GM19463 (cell line): ENCODE measurements around the gene IQGAP1.
"Not testable (repeated sequence)": the region's sequence is repeated elsewhere in the genome, so short reads cannot be mapped to it uniquely, and the experiment has no call there.

Experiments used
- ATAC-seq: cut with Tn5 transposase; IDR thresholded peaks from one replicate; pipeline ENCODE4 v1.9.1; 2021; ENCODE audit warnings: mild to moderate bottlenecking, moderate library complexity; ENCODE audit not compliant: unreplicated experiment

IQGAP1 gene

GRCh38 chr15:90387534-90388461 is at the start of gene IQGAP1:
Gene IQGAP1 (plus strand): TSS chr15:90388242. CDS start chr15:90388342, 100 bp downstream.
- peak; percentile 91 for ATAC-seq

GRCh38 chr15:90338532-90338931 is 49.5 kb upstream of the IQGAP1 start:
- no peak for ATAC-seq

- no peak for ATAC-seq
Observed at GRCh38 chr15:90340345-90340744, 47.7 kb upstream of the IQGAP1 start.

DNA sequence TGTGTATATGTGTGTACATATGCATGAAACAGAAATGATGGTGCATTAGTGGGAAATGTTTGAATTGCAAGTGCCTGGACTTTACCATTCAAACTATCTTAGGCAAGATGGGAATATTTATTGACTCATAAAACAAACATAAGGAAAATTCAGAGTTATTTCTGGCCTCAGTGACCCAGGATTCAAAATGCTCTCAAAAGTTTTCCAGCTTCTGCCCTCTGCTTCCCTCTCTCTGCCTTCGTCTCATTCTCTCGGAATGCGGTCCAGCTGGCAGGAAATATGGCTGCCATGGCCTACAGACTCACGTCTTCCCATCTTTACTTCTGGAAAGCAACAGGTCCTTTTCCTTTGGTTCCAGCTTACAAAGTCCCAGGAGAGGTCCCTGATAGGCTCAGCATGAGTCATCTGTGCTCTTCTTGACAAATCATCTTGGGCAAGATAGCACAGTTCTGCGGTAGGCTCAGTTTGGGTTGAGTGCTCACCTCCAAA is 44.7 kb upstream of the IQGAP1 start:
- no peak for ATAC-seq

GRCh38 chr15:90344662-90345061 is 43.4 kb upstream of the IQGAP1 start:
- ATAC-seq, result no peak

GRCh38 chr15:90345857-90346256 is 42.2 kb upstream of the IQGAP1 start:
- no peak for ATAC-seq

DNA sequence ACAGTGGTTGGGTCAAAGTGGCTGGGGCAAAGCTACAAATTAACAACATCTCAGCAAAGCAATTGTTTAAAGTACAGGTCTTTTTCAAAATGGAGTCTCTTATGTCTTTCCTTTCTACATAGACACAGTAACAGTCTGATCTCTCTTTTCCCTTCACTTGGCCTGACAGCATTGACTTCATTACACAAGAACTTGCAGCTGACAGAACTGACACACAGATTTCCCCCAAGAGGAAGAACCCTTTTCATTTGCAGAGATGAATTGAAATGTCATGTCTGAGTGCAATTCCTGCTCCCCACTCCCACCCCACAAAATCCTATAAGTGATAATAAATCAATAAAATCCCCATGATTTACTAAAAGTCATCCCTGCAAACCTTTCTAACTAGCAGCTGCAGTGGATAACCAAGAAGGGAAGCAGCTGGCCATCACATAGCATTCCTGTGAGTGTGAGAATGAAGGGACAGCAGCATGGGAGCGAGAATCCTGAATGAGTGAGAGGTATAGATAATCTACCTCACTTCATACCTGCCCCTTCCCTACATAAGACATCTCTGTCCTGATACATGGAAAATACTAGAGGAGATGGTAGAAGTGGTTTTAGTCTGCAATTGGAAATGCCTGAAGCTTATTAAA is 40.5 kb upstream of the IQGAP1 start:
- not testable (repeated sequence) for ATAC-seq

DNA sequence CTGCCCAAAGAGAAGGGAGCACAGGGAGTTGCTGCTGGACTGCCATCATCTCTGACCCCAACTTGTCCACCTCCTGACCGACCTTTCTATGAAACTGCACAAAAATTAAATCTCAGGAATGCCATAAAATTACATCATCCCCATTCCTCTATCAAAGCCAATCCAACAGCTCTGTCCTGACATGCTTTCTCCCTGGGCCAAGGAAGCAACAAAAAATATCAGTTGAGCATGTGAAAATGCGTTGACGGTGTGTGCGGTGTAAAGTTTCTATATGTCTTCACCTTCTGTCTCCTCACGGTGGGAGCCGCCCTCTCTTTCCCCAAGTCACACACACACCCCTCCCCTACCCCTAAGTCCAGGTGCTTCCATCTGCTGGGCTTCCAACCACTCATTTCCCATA is 39.6 kb upstream of the IQGAP1 start:
- no peak for ATAC-seq

DNA sequence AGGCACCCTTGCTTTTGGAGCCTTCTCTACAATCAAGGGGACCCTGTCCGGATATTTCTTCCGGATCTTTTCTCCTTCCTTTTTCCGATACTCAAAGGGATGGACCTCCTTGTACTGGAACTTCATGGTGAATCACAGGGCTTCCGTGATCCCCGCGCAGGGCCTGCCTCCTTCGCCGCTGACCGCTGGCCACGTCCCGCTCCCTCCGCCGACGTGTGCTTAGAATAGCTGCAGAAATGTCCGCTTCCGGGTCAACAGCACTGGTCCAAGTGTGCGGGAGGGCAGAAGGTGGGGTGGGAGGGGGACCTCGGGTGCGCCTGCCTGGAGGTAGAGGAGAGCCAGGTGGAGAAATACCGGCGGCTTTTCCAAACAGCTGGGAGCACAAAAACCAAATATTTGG is 39.0 kb upstream of the IQGAP1 start:
- no peak for ATAC-seq

DNA sequence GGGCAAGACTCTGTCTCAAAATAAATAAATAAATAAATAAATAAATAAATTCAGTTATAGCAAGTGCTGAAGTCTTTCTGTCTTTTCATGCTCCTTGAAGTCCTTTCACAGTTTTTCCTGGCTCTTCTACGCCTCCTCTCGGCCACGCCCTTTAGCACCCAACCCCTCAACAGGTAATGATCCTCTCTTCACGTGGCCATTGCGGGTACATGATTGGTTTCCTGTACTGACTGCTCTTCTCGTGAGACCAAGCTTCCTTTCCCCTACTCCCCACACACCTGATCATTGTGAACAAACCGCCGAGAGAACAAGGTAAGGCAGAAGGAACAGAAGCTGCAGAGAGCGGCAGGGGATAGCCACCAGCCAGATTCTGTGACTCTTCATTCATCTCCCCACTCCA is 38.2 kb upstream of the IQGAP1 start:
- no peak for ATAC-seq

DNA sequence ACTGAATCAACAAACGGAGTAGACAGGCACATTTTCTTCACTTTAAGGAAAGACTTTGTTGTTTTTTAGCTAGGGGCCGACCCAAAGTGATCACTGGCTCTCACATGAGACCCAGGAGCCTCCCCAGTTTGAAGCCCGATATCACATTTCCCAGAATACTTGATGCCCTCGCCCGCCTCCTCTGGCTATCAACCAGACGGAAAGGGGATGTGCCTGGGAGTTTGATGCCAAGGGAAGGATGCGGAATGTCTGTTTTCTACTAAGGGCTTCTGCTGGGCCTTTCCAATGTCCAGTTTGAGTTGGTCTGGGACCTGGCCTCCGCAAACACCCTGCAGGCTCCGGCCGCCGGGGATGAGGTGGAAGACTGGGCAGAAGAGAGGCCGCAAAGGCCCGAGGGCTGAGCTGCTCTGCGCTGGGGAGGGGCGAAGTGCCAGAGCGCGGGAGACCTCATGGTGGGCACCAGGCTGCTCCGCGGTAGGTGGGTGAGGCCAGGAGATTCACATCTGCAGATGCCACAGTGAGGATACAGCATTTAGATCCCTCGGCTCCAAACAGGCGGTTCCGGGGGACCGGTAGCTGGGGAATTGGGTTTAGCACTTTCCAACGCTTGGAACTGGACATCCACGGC is 36.4 kb upstream of the IQGAP1 start:
- ATAC-seq, result no peak

GRCh38 chr15:90352107-90352893 is 35.7 kb upstream of the IQGAP1 start, which contains the start of gene ZNF774:
Gene ZNF774 (plus strand): TSS chr15:90352284. CDS start chr15:90354661, 2,377 bp downstream.
- ATAC-seq, result peak; percentile 99

DNA sequence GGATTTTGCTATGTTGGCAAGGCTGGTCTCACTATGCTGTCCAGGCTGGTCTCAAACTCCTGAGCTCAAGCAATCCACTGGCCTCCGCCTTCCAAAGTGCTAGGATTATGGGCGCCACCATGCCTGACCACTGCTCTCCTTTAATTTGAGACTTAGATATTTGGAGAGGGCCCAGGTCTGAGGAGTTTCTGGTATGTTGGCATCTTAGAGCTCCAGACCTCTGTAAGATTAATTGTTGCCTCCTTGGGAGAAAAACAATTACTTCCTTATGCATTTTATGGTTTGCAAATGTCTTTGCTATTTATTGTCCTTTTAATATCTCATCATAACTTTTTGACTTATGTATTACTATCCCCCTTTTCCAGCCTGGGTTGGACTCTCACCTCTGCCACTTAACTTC is 33.1 kb upstream of the IQGAP1 start:
- ATAC-seq, result no peak

DNA sequence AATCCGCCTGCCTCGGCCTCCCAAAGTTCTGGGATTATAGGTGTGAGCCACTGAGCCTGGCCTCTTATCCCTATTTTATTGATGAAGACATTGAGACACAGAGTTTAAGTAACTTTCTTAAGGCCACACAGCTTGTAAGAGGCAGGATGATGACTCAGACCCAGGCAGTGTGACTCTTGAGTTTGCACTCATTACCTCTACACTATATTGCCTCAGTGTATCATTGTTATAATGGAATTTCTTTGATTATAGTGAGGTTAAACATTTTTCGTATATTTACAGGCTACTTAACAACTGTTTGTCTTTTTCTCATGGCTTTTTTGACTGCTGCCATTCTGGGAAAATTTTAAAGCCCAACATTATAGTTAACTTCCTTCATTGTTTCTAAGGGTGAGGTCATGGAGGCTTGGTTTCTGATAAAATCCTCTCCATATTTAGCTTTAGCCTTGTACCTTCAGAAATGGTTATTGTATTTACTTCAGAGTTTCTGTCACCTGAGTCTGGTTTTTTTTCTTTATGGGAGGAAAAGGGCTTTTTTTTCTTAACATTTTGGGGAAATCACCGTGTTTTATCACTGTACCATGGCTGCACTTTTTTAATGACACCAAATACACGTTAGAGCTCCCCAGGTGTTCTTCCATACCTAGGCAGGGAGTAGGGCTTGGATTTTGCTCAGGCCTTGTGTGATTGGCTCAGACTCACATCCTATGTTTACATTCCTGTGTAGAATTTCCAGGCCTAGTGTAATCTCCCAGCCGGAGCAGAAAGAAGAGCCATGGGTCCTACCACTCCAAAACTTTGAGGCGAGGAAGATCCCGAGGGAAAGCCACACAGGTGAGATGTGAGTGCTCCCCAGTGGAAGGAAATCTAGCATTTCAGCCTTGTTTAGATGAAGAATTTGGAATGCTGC is 29.7 kb upstream of the IQGAP1 start:
- no peak for ATAC-seq

- ATAC-seq, result no peak
Observed at GRCh38 chr15:90360746-90361145, 27.3 kb upstream of the IQGAP1 start.

GRCh38 chr15:90362936-90363212 is 25.2 kb upstream of the IQGAP1 start:
- ATAC-seq, result no peak

GRCh38 chr15:90364251-90364650 is 23.8 kb upstream of the IQGAP1 start:
- ATAC-seq, result no peak

DNA sequence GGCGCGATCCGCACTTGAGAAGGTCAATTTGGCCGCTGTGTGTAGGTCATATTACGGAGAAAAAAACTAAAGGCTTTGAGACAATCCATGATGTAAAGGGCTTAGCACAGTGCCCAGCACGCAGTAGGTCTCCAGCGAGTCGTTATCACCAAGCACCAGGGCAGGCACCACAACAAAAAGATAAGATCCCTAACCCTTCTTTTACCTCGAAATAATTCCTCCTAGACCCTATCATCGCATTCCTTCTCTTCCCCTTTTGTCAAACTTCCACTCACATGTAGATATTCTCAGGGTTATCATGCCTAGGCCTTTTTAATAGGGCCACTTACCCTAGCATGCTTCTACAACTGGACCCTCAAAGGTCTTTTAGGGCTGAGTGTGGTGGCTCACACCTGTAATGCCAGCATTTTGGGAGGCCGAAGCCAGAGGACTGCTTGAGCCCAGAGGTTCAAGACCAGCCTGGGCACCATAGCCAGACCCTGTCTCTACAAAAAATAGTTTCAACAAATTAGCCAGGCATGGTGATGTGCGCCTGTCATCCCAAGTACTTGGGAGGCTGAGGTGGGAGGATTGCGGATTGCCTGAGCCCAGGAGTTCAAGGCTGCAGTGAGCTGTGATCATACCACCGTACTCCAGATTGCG is 22.5 kb upstream of the IQGAP1 start:
- ATAC-seq, result no peak

- ATAC-seq, result no peak
Observed at GRCh38 chr15:90367576-90367975, 20.5 kb upstream of the IQGAP1 start.
